ENCODE measurements around the gene TRAPPC10. TPM values are rescaled to one million over a fixed set of nuclear protein-coding genes. Genes with fewer than 3 reads are reported as not detected.

TRAPPC10 gene
- total and polyA plus RNA-seq, 2 donors (not counting 1 experiment from before 2014, with no cell fraction given), result 61.7 to 145 TPM

DNA sequence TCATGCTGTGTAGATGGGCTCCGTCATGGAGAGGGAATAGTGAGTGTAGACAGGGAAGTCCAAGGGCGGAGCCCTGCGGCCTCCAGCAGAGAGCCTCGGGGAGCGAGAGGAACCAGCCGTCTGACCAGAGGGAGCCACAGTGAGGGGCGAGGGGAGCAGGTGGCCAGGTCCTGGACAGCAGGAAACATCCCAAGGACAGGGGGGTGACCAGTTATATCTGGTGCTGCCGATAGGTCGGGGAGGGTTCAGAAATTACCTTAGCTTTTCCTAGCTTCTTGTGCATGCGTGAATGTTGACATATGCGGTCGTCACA, 46.5 kb downstream of the TRAPPC10 start:
- Histone ChIP-seq H2AFZ (ENCODE audit: insufficient read depth, low read depth, low read length, poor library complexity, severe bottlenecking) (no peak overlapping the region), H3K79me2 (ENCODE audit: control insufficient read depth, insufficient read depth, low read length) (peaks cover 44% of the 10 kb centered on the region), H3K4me3 (ENCODE audit: control extremely low read depth in 1 of 5, extremely low read depth in 1 of 5, insufficient read depth in 1 of 5, low read depth in 2 of 5, low read length in 4 of 5) (no peak overlapping the region), H3K27ac (ENCODE audit: low read length in 2 of 2) (no peak overlapping the region), H3K4me2 (replicated peaks; ENCODE audit: low read depth, low read length, poor library complexity, severe bottlenecking) (no peak overlapping the region), H3K36me3 (replicated peaks in 1 of 2; ENCODE audit: control extremely low read depth in 1 of 2, control insufficient read depth in 1 of 2, extremely low read depth in 1 of 2, insufficient read depth in 2 of 2, low read length in 1 of 2) (peaks cover 6 to 62% of the 10 kb centered on the region in 2 experiments), H3K9ac (ENCODE audit: low read length) (no peak overlapping the region), H4K20me1 (ENCODE audit: control insufficient read depth, insufficient read depth, low read length, poor library complexity, severe bottlenecking) (peaks cover 41% of the 10 kb centered on the region), H3K27me3 (replicated peaks in 1 of 4; ENCODE audit: control extremely low read depth in 1 of 4, control insufficient read depth in 3 of 4, insufficient read depth in 4 of 4, low read length in 3 of 4) (no peaks in the 10 kb centered on the region), H3K4me1 (ENCODE audit: control insufficient read depth in 2 of 2, insufficient read depth in 2 of 2, low read length in 2 of 2) (no peaks in the 10 kb centered on the region), H3K9me3 (ENCODE audit: control extremely low read depth in 1 of 3, control insufficient read depth in 2 of 3, insufficient read depth in 1 of 3, low read length in 2 of 3) (no peaks in the 10 kb centered on the region)
- WGBS (ENCODE audit: insufficient coverage), result over 99% methylated on average over 10 of the region's 12 CpGs
- ChIA-PET CTCF (no interaction called here), POLR2A (no interaction called here)
- H3K4me3 Mint-ChIP-seq, result no peak overlapping the region
- H3K27ac Mint-ChIP-seq, result no peak overlapping the region
- H3K27me3 Mint-ChIP-seq, result no peaks in the 10 kb centered on the region
- TF ChIP-seq EZH2 (IDR thresholded peaks at IDR 0.05; ENCODE audit: borderline replicate concordance, insufficient read depth, low read depth, low read length, poor library complexity, severe bottlenecking), result no peak
- TF ChIP-seq, protein P1, sequence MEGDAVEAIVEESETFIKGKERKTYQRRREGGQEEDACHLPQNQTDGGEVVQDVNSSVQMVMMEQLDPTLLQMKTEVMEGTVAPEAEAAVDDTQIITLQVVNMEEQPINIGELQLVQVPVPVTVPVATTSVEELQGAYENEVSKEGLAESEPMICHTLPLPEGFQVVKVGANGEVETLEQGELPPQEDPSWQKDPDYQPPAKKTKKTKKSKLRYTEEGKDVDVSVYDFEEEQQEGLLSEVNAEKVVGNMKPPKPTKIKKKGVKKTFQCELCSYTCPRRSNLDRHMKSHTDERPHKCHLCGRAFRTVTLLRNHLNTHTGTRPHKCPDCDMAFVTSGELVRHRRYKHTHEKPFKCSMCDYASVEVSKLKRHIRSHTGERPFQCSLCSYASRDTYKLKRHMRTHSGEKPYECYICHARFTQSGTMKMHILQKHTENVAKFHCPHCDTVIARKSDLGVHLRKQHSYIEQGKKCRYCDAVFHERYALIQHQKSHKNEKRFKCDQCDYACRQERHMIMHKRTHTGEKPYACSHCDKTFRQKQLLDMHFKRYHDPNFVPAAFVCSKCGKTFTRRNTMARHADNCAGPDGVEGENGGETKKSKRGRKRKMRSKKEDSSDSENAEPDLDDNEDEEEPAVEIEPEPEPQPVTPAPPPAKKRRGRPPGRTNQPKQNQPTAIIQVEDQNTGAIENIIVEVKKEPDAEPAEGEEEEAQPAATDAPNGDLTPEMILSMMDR (IDR thresholded peaks at IDR 0.05), result no peak
- H3K4me1 Mint-ChIP-seq, result no peaks in the 10 kb centered on the region
- intact Hi-C loops (cut with micrococcal nuclease), result no loop called here
- ATAC-seq (ENCODE audit: low read depth) (no peak), DNase-seq (no peak)
- no peaks in the 10 kb centered on the region for H3K9me3 Mint-ChIP-seq (ENCODE audit: insufficient read depth)

DNA sequence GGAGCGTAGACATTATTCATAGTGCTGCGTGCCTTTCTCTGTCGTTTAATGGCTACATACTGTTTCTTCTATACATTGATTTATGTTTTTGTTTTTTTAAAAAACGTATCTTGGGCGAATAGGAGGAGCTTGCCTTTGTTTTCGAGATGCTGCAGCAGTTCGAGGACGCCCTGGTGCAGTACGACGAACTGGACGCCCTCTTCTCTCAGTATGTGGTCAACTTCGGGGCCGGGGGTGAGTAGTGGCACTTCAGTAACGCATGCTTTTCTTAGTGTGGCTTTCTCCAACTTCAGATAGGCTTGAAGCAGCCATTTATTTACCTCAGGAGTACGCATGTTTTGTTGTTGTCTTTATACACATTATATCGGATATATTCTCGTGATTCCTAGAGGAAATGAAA, 46.9 kb downstream of the TRAPPC10 start:
- no peak for ATAC-seq (ENCODE audit: low read depth)
- Histone ChIP-seq H3K4me3 (ENCODE audit: control extremely low read depth in 1 of 5, extremely low read depth in 1 of 5, insufficient read depth in 1 of 5, low read depth in 2 of 5, low read length in 4 of 5) (no peak overlapping the region), H3K9ac (ENCODE audit: low read length) (no peak overlapping the region), H2AFZ (ENCODE audit: insufficient read depth, low read depth, low read length, poor library complexity, severe bottlenecking) (no peak overlapping the region), H3K36me3 (replicated peaks in 1 of 2; ENCODE audit: control extremely low read depth in 1 of 2, control insufficient read depth in 1 of 2, extremely low read depth in 1 of 2, insufficient read depth in 2 of 2, low read length in 1 of 2) (peaks cover 6 to 62% of the 10 kb centered on the region in 2 experiments), H4K20me1 (ENCODE audit: control insufficient read depth, insufficient read depth, low read length, poor library complexity, severe bottlenecking) (peaks cover 37% of the 10 kb centered on the region), H3K27me3 (replicated peaks in 1 of 4; ENCODE audit: control extremely low read depth in 1 of 4, control insufficient read depth in 3 of 4, insufficient read depth in 4 of 4, low read length in 3 of 4) (no peaks in the 10 kb centered on the region), H3K27ac (ENCODE audit: low read length in 2 of 2) (no peak overlapping the region), H3K4me1 (ENCODE audit: control insufficient read depth in 2 of 2, insufficient read depth in 2 of 2, low read length in 2 of 2) (no peaks in the 10 kb centered on the region), H3K9me3 (ENCODE audit: control extremely low read depth in 1 of 3, control insufficient read depth in 2 of 3, insufficient read depth in 1 of 3, low read length in 2 of 3) (no peaks in the 10 kb centered on the region), H3K4me2 (replicated peaks; ENCODE audit: low read depth, low read length, poor library complexity, severe bottlenecking) (no peak overlapping the region), H3K79me2 (ENCODE audit: control insufficient read depth, insufficient read depth, low read length) (peaks cover 43% of the 10 kb centered on the region)
- Mint-ChIP-seq H3K4me1 (no peaks in the 10 kb centered on the region), H3K4me3 (no peak overlapping the region), H3K9me3 (ENCODE audit: insufficient read depth) (no peaks in the 10 kb centered on the region), H3K27ac (no peak overlapping the region), H3K27me3 (no peaks in the 10 kb centered on the region)
- intact Hi-C loops (cut with micrococcal nuclease), result no loop called here
- ChIA-PET POLR2A (no interaction called here), CTCF (no interaction called here)
- TF ChIP-seq, protein P1 (IDR thresholded peaks at IDR 0.05), result no peak
- TF ChIP-seq EZH2 (IDR thresholded peaks at IDR 0.05; ENCODE audit: borderline replicate concordance, insufficient read depth, low read depth, low read length, poor library complexity, severe bottlenecking), result no peak
- DNase-seq, result no peak
- 99% methylated on average over 8 of the region's 17 CpGs for WGBS (ENCODE audit: insufficient coverage)
